Globus pallidus (tissue), 1 donor: ENCODE measurements around the gene ITGB8.

ENCODE experiments used
- DNase-seq: peaks from one replicate; pipeline ENCODE4 v3.0.0-alpha.2; 2015; ENCODE audit warnings: low spot score

Gene ITGB8

GRCh38 chr7:20417675-20418382 lies 87.1 kb downstream of the ITGB8 start:
- DNase-seq: no peak

GRCh38 chr7:20424500-20424899 lies 93.8 kb downstream of the ITGB8 start:
- no peak for DNase-seq

GRCh38 chr7:20430664-20431063 lies 100.0 kb downstream of the ITGB8 start:
- DNase-seq: no peak

- no peak for DNase-seq
Measured at GRCh38 chr7:20431146-20431545, 100.4 kb downstream of the ITGB8 start.

- no peak for DNase-seq
Measured at GRCh38 chr7:20432071-20432470, 101.4 kb downstream of the ITGB8 start.

- no peak for DNase-seq
Measured at GRCh38 chr7:20435305-20435704, 104.6 kb downstream of the ITGB8 start.

- DNase-seq: no peak
Measured at GRCh38 chr7:20438248-20438647, 107.5 kb downstream of the ITGB8 start.

- DNase-seq: no peak
Measured at GRCh38 chr7:20438694-20439376, 108.1 kb downstream of the ITGB8 start.

- no peak for DNase-seq
Measured at GRCh38 chr7:20439416-20440185, 108.9 kb downstream of the ITGB8 start.

GRCh38 chr7:20440472-20441105 lies 109.9 kb downstream of the ITGB8 start:
- peak; percentile 38 for DNase-seq

GRCh38 chr7:20441346-20441745 lies 110.6 kb downstream of the ITGB8 start:
- DNase-seq: no peak

GRCh38 chr7:20441991-20442441 lies 111.3 kb downstream of the ITGB8 start:
- DNase-seq: no peak

- no peak for DNase-seq
Measured at GRCh38 chr7:20442951-20443350, 112.3 kb downstream of the ITGB8 start.

GRCh38 chr7:20444030-20444800 lies 113.5 kb downstream of the ITGB8 start:
- DNase-seq: no peak

- DNase-seq: no peak
Measured at GRCh38 chr7:20447021-20447650, 116.4 kb downstream of the ITGB8 start.

- no peak for DNase-seq
Measured at GRCh38 chr7:20449176-20449575, 118.5 kb downstream of the ITGB8 start.

GRCh38 chr7:20450536-20450935 lies 119.8 kb downstream of the ITGB8 start:
- no peak for DNase-seq

GRCh38 chr7:20454202-20454601 lies 123.5 kb downstream of the ITGB8 start:
- DNase-seq: no peak

GRCh38 chr7:20456701-20457100 lies 126.0 kb downstream of the ITGB8 start:
- DNase-seq: no peak

- DNase-seq: no peak
Measured at GRCh38 chr7:20458521-20458920, 127.8 kb downstream of the ITGB8 start.

- no peak for DNase-seq
Measured at GRCh38 chr7:20459419-20459818, 128.7 kb downstream of the ITGB8 start.
